Activated naive CD4-positive, alpha-beta T cell treated with anti-CD3 and anti-CD28 coated beads for 36 hours (primary cell): ENCODE results near the gene ARHGEF28. TPM values are rescaled to one million over a fixed set of nuclear protein-coding genes. Genes with fewer than 3 reads are reported as not detected.

Experiments
- CTCF ChIA-PET: fragments of 350-600 bp; sonication (Branson Sonifier 250); formaldehyde crosslinking; loops from one replicate; lab custom pipeline; 2021; ENCODE audit warnings: antibody characterized with exemption; lab: Charles Lee
- DNase-seq: peaks from one replicate; pipeline ENCODE4 v3.0.0-alpha.2; 2020
- H3K27ac Mint-ChIP-seq: one replicate; pipeline ENCODE4 v1.8.0; 2021; ENCODE audit warnings: mild to moderate bottlenecking, mixed read lengths
- H3K27me3 Mint-ChIP-seq: one replicate; pipeline ENCODE4 v1.8.0; 2021; ENCODE audit warnings: low read depth, mixed read lengths
- H3K36me3 Mint-ChIP-seq: one replicate; pipeline ENCODE4 v1.8.0; 2021; ENCODE audit warnings: low read depth, mixed read lengths
- H3K4me1 Mint-ChIP-seq: one replicate; pipeline ENCODE4 v1.8.0; 2021; ENCODE audit warnings: low read depth, mixed read lengths
- H3K4me3 Mint-ChIP-seq: one replicate; pipeline ENCODE4 v1.8.0; 2021; ENCODE audit warnings: mild to moderate bottlenecking, moderate library complexity, mixed read lengths
- H3K9me3 Mint-ChIP-seq: one replicate; pipeline ENCODE4 v1.8.0; 2021; ENCODE audit warnings: mixed read lengths
- intact Hi-C: fragments of 100-400 bp; cut with micrococcal nuclease; formaldehyde crosslinking; loops from one replicate; pipeline ENCODE4 v1.15.1; 2023
- total RNA-seq, 2 experiments: library from RNA; stranded (reverse); gene quantifications; one replicate each; pipeline ENCODE4 v1.2.3, GENCODE V29; 2021

Gene ARHGEF28
- total RNA-seq, 2 experiments from 2014 or later = not detected

GRCh38 chr5:73668486-73669111 is 42.6 kb downstream of the ARHGEF28 start:
- no peaks in the 10 kb centered on the region for H3K4me1 Mint-ChIP-seq
- no peaks in the 10 kb centered on the region for H3K36me3 Mint-ChIP-seq

GRCh38 chr5:73670731-73671130 is 44.7 kb downstream of the ARHGEF28 start:
- CTCF ChIA-PET = interaction anchor here (0.6 kb wide), 2 partner anchors 20 to 61 kb away, joined by 3 to 4 read pairs; no protein-coding TSS in a partner anchor
- no peak overlapping the region for H3K4me3 Mint-ChIP-seq
- intact Hi-C loops = no loop called here
- no peaks in the 10 kb centered on the region for H3K36me3 Mint-ChIP-seq
- peaks cover 11% of the 10 kb centered on the region for H3K27me3 Mint-ChIP-seq
- no peak overlapping the region for H3K27ac Mint-ChIP-seq
- DNase-seq = no peak
- H3K4me1 Mint-ChIP-seq = no peaks in the 10 kb centered on the region
- no peaks in the 10 kb centered on the region for H3K9me3 Mint-ChIP-seq

More at GRCh38 chr5:73668486-73669111, 42.6 kb downstream of the ARHGEF28 start:
- intact Hi-C loops = no loop called here
- no peaks in the 10 kb centered on the region for H3K9me3 Mint-ChIP-seq
- CTCF ChIA-PET = no interaction called here
- no peak overlapping the region for H3K4me3 Mint-ChIP-seq
- no peak for DNase-seq
- no peak overlapping the region for H3K27ac Mint-ChIP-seq
- peaks cover 15% of the 10 kb centered on the region for H3K27me3 Mint-ChIP-seq

GRCh38 chr5:73672132-73672531 is 46.1 kb downstream of the ARHGEF28 start:
- no peaks in the 10 kb centered on the region for H3K36me3 Mint-ChIP-seq
- H3K27ac Mint-ChIP-seq = no peak overlapping the region
- no peak for DNase-seq
- H3K27me3 Mint-ChIP-seq = peaks cover 10% of the 10 kb centered on the region
- no peak overlapping the region for H3K4me3 Mint-ChIP-seq
- CTCF ChIA-PET = no interaction called here
- intact Hi-C loops = no loop called here
- no peaks in the 10 kb centered on the region for H3K4me1 Mint-ChIP-seq
- H3K9me3 Mint-ChIP-seq = no peaks in the 10 kb centered on the region

- Mint-ChIP-seq H3K36me3 (no peaks in the 10 kb centered on the region), H3K27me3 (peaks cover 10% of the 10 kb centered on the region), H3K9me3 (no peaks in the 10 kb centered on the region), H3K4me1 (no peaks in the 10 kb centered on the region), H3K27ac (no peak overlapping the region), H3K4me3 (no peak overlapping the region)
- DNase-seq = no peak
- CTCF ChIA-PET = interaction anchor here (0.6 kb wide), 1 partner anchor 51 kb away, joined by 3 read pairs; no protein-coding TSS in a partner anchor
- intact Hi-C loops = no loop called here
Observed at GRCh38 chr5:73673161-73673591, 47.2 kb downstream of the ARHGEF28 start.

- CTCF ChIA-PET = interaction anchor here (0.5 kb wide), 1 partner anchor 94 kb away, joined by 3 read pairs; no protein-coding TSS in a partner anchor
- no peaks in the 10 kb centered on the region for H3K36me3 Mint-ChIP-seq
Observed at GRCh38 chr5:73674669-73675004, 48.6 kb downstream of the ARHGEF28 start.

GRCh38 chr5:73678322-73678740 is 52.3 kb downstream of the ARHGEF28 start:
- Mint-ChIP-seq H3K9me3 (no peaks in the 10 kb centered on the region), H3K36me3 (no peaks in the 10 kb centered on the region), H3K4me3 (no peak overlapping the region), H3K4me1 (no peaks in the 10 kb centered on the region), H3K27ac (no peak overlapping the region), H3K27me3 (peaks cover 2% of the 10 kb centered on the region)
- CTCF ChIA-PET = no interaction called here
- intact Hi-C loops = no loop called here
- DNase-seq = no peak

More at GRCh38 chr5:73674669-73675004, 48.6 kb downstream of the ARHGEF28 start:
- Mint-ChIP-seq H3K4me3 (no peak overlapping the region), H3K27me3 (peaks cover 10% of the 10 kb centered on the region), H3K9me3 (no peaks in the 10 kb centered on the region), H3K4me1 (no peaks in the 10 kb centered on the region), H3K27ac (no peak overlapping the region)
- DNase-seq = no peak
- intact Hi-C loops = no loop called here

- H3K4me1 Mint-ChIP-seq = no peaks in the 10 kb centered on the region
- H3K4me3 Mint-ChIP-seq = no peak overlapping the region
- H3K27me3 Mint-ChIP-seq = peaks cover 2% of the 10 kb centered on the region
- H3K27ac Mint-ChIP-seq = no peak overlapping the region
- no peak for DNase-seq
- CTCF ChIA-PET = no interaction called here
- intact Hi-C loops = no loop called here
- H3K9me3 Mint-ChIP-seq = no peaks in the 10 kb centered on the region
- no peaks in the 10 kb centered on the region for H3K36me3 Mint-ChIP-seq
Observed at GRCh38 chr5:73678807-73679206, 52.8 kb downstream of the ARHGEF28 start.

- no peak overlapping the region for H3K27ac Mint-ChIP-seq
- CTCF ChIA-PET = no interaction called here
- no peak for DNase-seq
- H3K36me3 Mint-ChIP-seq = no peaks in the 10 kb centered on the region
- intact Hi-C loops = no loop called here
- no peaks in the 10 kb centered on the region for H3K9me3 Mint-ChIP-seq
- H3K4me1 Mint-ChIP-seq = no peaks in the 10 kb centered on the region
- peaks cover 2% of the 10 kb centered on the region for H3K27me3 Mint-ChIP-seq
- H3K4me3 Mint-ChIP-seq = no peak overlapping the region
Observed at GRCh38 chr5:73682176-73682575, 56.2 kb downstream of the ARHGEF28 start.

GRCh38 chr5:73684691-73685090 is 58.7 kb downstream of the ARHGEF28 start:
- H3K27ac Mint-ChIP-seq = no peak overlapping the region
- no peaks in the 10 kb centered on the region for H3K4me1 Mint-ChIP-seq
- H3K27me3 Mint-ChIP-seq = peaks cover 2% of the 10 kb centered on the region
- CTCF ChIA-PET = no interaction called here
- no peak for DNase-seq
- H3K9me3 Mint-ChIP-seq = no peaks in the 10 kb centered on the region
- intact Hi-C loops = no loop called here
- no peak overlapping the region for H3K4me3 Mint-ChIP-seq
- H3K36me3 Mint-ChIP-seq = no peaks in the 10 kb centered on the region

GRCh38 chr5:73686912-73687311 is 60.9 kb downstream of the ARHGEF28 start:
- DNase-seq = no peak
- intact Hi-C loops = no loop called here
- no peak overlapping the region for H3K27ac Mint-ChIP-seq

GRCh38 chr5:73687357-73687756 is 61.4 kb downstream of the ARHGEF28 start:
- Mint-ChIP-seq H3K4me3 (no peak overlapping the region), H3K4me1 (no peaks in the 10 kb centered on the region), H3K36me3 (no peaks in the 10 kb centered on the region), H3K9me3 (no peaks in the 10 kb centered on the region), H3K27me3 (peaks cover 4% of the 10 kb centered on the region), H3K27ac (no peak overlapping the region)
- DNase-seq = no peak
- CTCF ChIA-PET = no interaction called here
- intact Hi-C loops = no loop called here

More at GRCh38 chr5:73686912-73687311, 60.9 kb downstream of the ARHGEF28 start:
- CTCF ChIA-PET = no interaction called here
- Mint-ChIP-seq H3K4me3 (no peak overlapping the region), H3K9me3 (no peaks in the 10 kb centered on the region), H3K27me3 (peaks cover 4% of the 10 kb centered on the region), H3K36me3 (no peaks in the 10 kb centered on the region), H3K4me1 (no peaks in the 10 kb centered on the region)

GRCh38 chr5:73690015-73690414 is 64.0 kb downstream of the ARHGEF28 start:
- peaks cover 10% of the 10 kb centered on the region for H3K27me3 Mint-ChIP-seq
- intact Hi-C loops = no loop called here
- H3K27ac Mint-ChIP-seq = no peak overlapping the region
- no peak for DNase-seq
- H3K36me3 Mint-ChIP-seq = no peaks in the 10 kb centered on the region
- H3K9me3 Mint-ChIP-seq = no peaks in the 10 kb centered on the region
- CTCF ChIA-PET = interaction anchor here (0.6 kb wide), 1 partner anchor 506 kb away, joined by 3 read pairs; no protein-coding TSS in a partner anchor
- H3K4me3 Mint-ChIP-seq = no peak overlapping the region
- peaks cover 5% of the 10 kb centered on the region for H3K4me1 Mint-ChIP-seq
